Pancreas (tissue), 10 donors: ENCODE measurements around the gene CERT1. TPM values are rescaled to one million over a fixed set of nuclear protein-coding genes. Genes with fewer than 3 reads are reported as not detected.

Experiments
- ATAC-seq, 4 donors: fragments of 200-7000 bp; cut with Tn5 transposase; one replicate each; pipeline versions ENCODE4 v1.8.0 to v1.9.1; 2020; ENCODE audit warnings: mild to moderate bottlenecking in 4 of 4, moderate library complexity in 4 of 4
- DNase-seq, 6 donors: peaks; one replicate each; pipeline ENCODE4 v3.0.0-alpha.2; 2020
- FAIRE-seq: peaks from 2 replicates; lab custom pipeline; 2012; peaks lifted over from hg19 to GRCh38; lab: Jason Lieb, UNC
- H3K27ac ChIP-seq, 4 donors: fragments of 200-600 bp; sonication (generic); 1 replicate in 3 of 4; 2 replicates in 1 of 4; pipeline versions ENCODE4 v1.5.0 to v1.8.0; 2020
- H3K27me3 ChIP-seq, 4 donors: fragments of 200-600 bp; one replicate each; pipeline ENCODE4 v1.8.0; 2021
- H3K36me3 ChIP-seq, 3 donors: fragments of 200-600 bp; sonication (generic) in 1 of 3; one replicate each; pipeline versions ENCODE4 v1.5.0 to v1.8.0; 2020 to 2021
- H3K4me1 ChIP-seq, 3 donors: fragments of 200-600 bp; one replicate each; pipeline ENCODE4 v1.8.0; 2021
- H3K4me3 ChIP-seq, 4 donors: fragments of 200-600 bp; sonication (generic) in 2 of 4; one replicate each; pipeline versions ENCODE4 v1.5.0 to v1.8.0; 2020 to 2021
- H3K9me3 ChIP-seq, 4 donors: fragments of 200-600 bp; one replicate each; pipeline ENCODE4 v1.8.0; 2021
- CTCF ChIP-seq, 4 donors: fragments of 200-600 bp; sonication (generic) in 3 of 4; IDR thresholded peaks; one replicate each; pipeline versions ENCODE4 v1.5.0 to v1.8.0; 2021; ENCODE audit warnings: antibody characterized with exemption in 4 of 4
- WGBS, 2 donors: extraction: QIAGEN DNeasy Blood & Tissue Kit; methylation state at CpG; one replicate each; pipeline ENCODE4 v1.1.7; 2013; 5-methylcytosine and 5-hydroxymethylcytosine counted together
- intact Hi-C, 3 donors: fragments of 100-400 bp; cut with DNase I; formaldehyde crosslinking; loops; one replicate each; pipeline versions ENCODE4 v1.11.1 to v1.14.2; 2022
- polyA plus RNA-seq, 2 donors: library from polyadenylated mRNA; stranded (reverse); fragments of 200-250 nt; gene quantifications; one replicate each; pipeline ENCODE4 v1.2.3, GENCODE V29; 2013
- total RNA-seq, 6 donors: library from RNA; stranded (reverse); fragmentation: NEBNext Ultra II Directional in 4 of 6; extraction: Animal tissue kit (Norgen Biotek cat#: 25700) in 4 of 6; gene quantifications; one replicate each; pipeline versions ENCODE4 v1.2.1 to v1.2.4, GENCODE V29; 2021 to 2023
- donor health status: healthy with polysubstance abuse.
- donor health status: DM: no; HTN: no; CAD: no; lungs with moderate emphysema.
- donor health status: DM: no; HTN: no; CAD: no.
- donor health status: control.
- donor health status: control.
- donor health status: Bipolar disorder and iron deficiency.
- donor health status: DM: yes; HTN: yes; CAD: no.
- donor health status: DM: no; HTN: no; CAD: no.
- donor health status: DM: no; HTN: no; CAD: no.
- donor health status: DM: yes; HTN: yes; CAD: no.

Gene CERT1
- total and polyA plus RNA-seq, 8 donors, result 6.2 to 22.7 (median 11.1) TPM

GRCh38 chr5:75363726-75364495 lies 147.5 kb downstream of the CERT1 start:
- H3K27me3 ChIP-seq, result no peaks in the 10 kb centered on the region
- H3K4me3 ChIP-seq, result no peak overlapping the region
- H3K36me3 ChIP-seq, result peaks cover 0 to 13% (median 0%) of the 10 kb centered on the region in 3 donors
- FAIRE-seq, result no peak
- 34 to 36% methylated on average over 8 of the region's 8 CpGs for WGBS, 2 donors
- peaks cover 0 to 8% (median 5%) of the 10 kb centered on the region in 3 donors for H3K4me1 ChIP-seq
- peak; percentile 59 to 80 (median 76) for DNase-seq
- no peak overlapping the region for H3K27ac ChIP-seq
- no peaks in the 10 kb centered on the region for H3K9me3 ChIP-seq
- TF ChIP-seq CTCF (IDR thresholded peaks at IDR 0.05), result no peak
- peak; percentile 90 to 96 (median 94) for ATAC-seq
- intact Hi-C loops, result no loop called here

- 73 to 74% methylated on average over 5 of the region's 5 CpGs for WGBS, 2 donors
- no peak overlapping the region for H3K27ac ChIP-seq
- no peaks in the 10 kb centered on the region for H3K27me3 ChIP-seq
- ATAC-seq (no peak), DNase-seq (no peak), FAIRE-seq (no peak)
- intact Hi-C loops, result no loop called here
- H3K4me1 ChIP-seq, result peaks cover 0 to 8% (median 5%) of the 10 kb centered on the region in 3 donors
- no peaks in the 10 kb centered on the region for H3K9me3 ChIP-seq
- TF ChIP-seq CTCF (IDR thresholded peaks at IDR 0.05), result no peak
- no peak overlapping the region for H3K4me3 ChIP-seq
- peaks cover 0 to 21% (median 0%) of the 10 kb centered on the region in 3 donors for H3K36me3 ChIP-seq
Observed at GRCh38 chr5:75363111-75363510, 148.3 kb downstream of the CERT1 start.

- intact Hi-C loops, result no loop called here
- peaks cover 0 to 8% (median 5%) of the 10 kb centered on the region in 3 donors for H3K4me1 ChIP-seq
- no peak overlapping the region for H3K4me3 ChIP-seq
- no peak for TF ChIP-seq CTCF (IDR thresholded peaks at IDR 0.05)
- no peak for DNase-seq
- WGBS, 2 donors, result 94 to 97% methylated on average over 4 of the region's 4 CpGs
- no peaks in the 10 kb centered on the region for H3K27me3 ChIP-seq
- H3K36me3 ChIP-seq, result peaks cover 0 to 21% (median 0%) of the 10 kb centered on the region in 3 donors
- no peak overlapping the region for H3K27ac ChIP-seq
- no peak for FAIRE-seq
- H3K9me3 ChIP-seq, result no peaks in the 10 kb centered on the region
- ATAC-seq, result no peak
Observed at GRCh38 chr5:75362474-75362975, 148.9 kb downstream of the CERT1 start.

- Histone ChIP-seq H3K36me3 (peaks cover 0 to 21% (median 8%) of the 10 kb centered on the region in 3 donors), H3K27ac (no peak overlapping the region), H3K4me1 (peaks cover 0 to 8% (median 5%) of the 10 kb centered on the region in 3 donors), H3K9me3 (no peaks in the 10 kb centered on the region), H3K27me3 (no peaks in the 10 kb centered on the region), H3K4me3 (no peak overlapping the region)
- intact Hi-C loops, result no loop called here
- ATAC-seq (peak in 3 of 4 donors; percentile 56 to 68 (median 61)), FAIRE-seq (no peak), DNase-seq (peak in 1 of 6 donors; percentile 18)
- TF ChIP-seq CTCF (IDR thresholded peaks at IDR 0.05), result no peak
- 38 to 49% methylated on average over 4 of the region's 4 CpGs for WGBS, 2 donors
Observed at GRCh38 chr5:75361310-75361709, 150.1 kb downstream of the CERT1 start.

GRCh38 chr5:75358117-75358516 lies 153.3 kb downstream of the CERT1 start:
- DNase-seq (no peak), FAIRE-seq (peak; percentile 26), ATAC-seq (no peak)
- Histone ChIP-seq H3K4me3 (no peak overlapping the region), H3K27me3 (no peaks in the 10 kb centered on the region), H3K9me3 (no peaks in the 10 kb centered on the region), H3K36me3 (peaks cover 0 to 40% (median 19%) of the 10 kb centered on the region in 3 donors), H3K4me1 (peaks cover 0 to 8% (median 0%) of the 10 kb centered on the region in 3 donors), H3K27ac (no peak overlapping the region)
- intact Hi-C loops, result no loop called here
- TF ChIP-seq CTCF (IDR thresholded peaks at IDR 0.05), result no peak
- WGBS, 2 donors, result 94 to 98% methylated on average over 3 of the region's 3 CpGs
